A549 (cell line): ENCODE data around the gene ULK4. TPM values are rescaled to one million over a fixed set of nuclear protein-coding genes. Genes with fewer than 3 reads are reported as not detected.

ENCODE experiments used
- ATAC-seq, 2 experiments: fragments of 200-7000 bp in 1 of 2; fragments of >200 bp in 1 of 2; cut with Nextera tagmentation in 1 of 2; cut with Tn5 transposase in 1 of 2; 3 replicates each; pipeline versions ENCODE4 v1.8.0 to v1.9.1; 2018 to 2020; ENCODE audit warnings: mild to moderate bottlenecking in 1 of 2, moderate library complexity in 1 of 2
- CTCF ChIA-PET: fragments of 300-600 bp; sonication (Branson Sonifier 250); formaldehyde crosslinking; extraction: SDS; loops from one replicate; lab custom pipeline; 2021; ENCODE audit warnings: antibody characterized with exemption, inconsistent platforms; lab: Yijun Ruan, JAX
- POLR2A ChIA-PET: fragments of 350-600 bp; formaldehyde crosslinking; extraction: SDS; loops from one replicate; lab custom pipeline; 2021; ENCODE audit warnings: antibody characterized with exemption, inconsistent platforms; lab: Yijun Ruan, JAX
- DNase-seq, 2 experiments: peaks; one replicate each; pipeline versions ENCODE4 v3.0.0 to v3.0.0-alpha.2; 2011 to 2016; ENCODE audit warnings: low read depth in 1 of 2, low spot score in 1 of 2
- FAIRE-seq: peaks from 2 replicates; lab custom pipeline; 2011; peaks lifted over from hg19 to GRCh38; lab: Jason Lieb, UNC
- H3K27ac ChIP-seq, 2 experiments: fragments of >200 bp; sonication (Bioruptor Twin); formaldehyde crosslinking; 3 replicates each; pipeline ENCODE4 v1.5.1; 2016 to 2017
- H3K4me1 ChIP-seq: fragments of >200 bp; sonication (Bioruptor Twin); formaldehyde crosslinking; 3 replicates; pipeline ENCODE4 v1.6.1; 2016
- H3K4me2 ChIP-seq: fragments of >200 bp; sonication (Bioruptor Twin); formaldehyde crosslinking; 3 replicates; pipeline ENCODE4 v1.6.1; 2016
- H3K4me3 ChIP-seq: fragments of >200 bp; sonication (Bioruptor Twin); formaldehyde crosslinking; 3 replicates; pipeline ENCODE4 v1.5.1; 2016
- H3K9me3 ChIP-seq: fragments of >200 bp; sonication (Bioruptor Twin); formaldehyde crosslinking; 3 replicates; pipeline ENCODE4 v1.6.1; 2016
- ATOH8 ChIP-seq: fragments of 250-450 bp; sonication (Bioruptor Pico); IDR thresholded peaks from 2 replicates; pipeline ENCODE4 v1.5.0; 2020; ENCODE audit warnings: low read depth, mild to moderate bottlenecking, moderate library complexity
- BCL3 ChIP-seq: fragments of >200 bp; sonication (Bioruptor Twin); formaldehyde crosslinking; IDR thresholded peaks from 3 replicates; pipeline ENCODE4 v1.6.1; 2016
- CBX2 ChIP-seq: fragments of 200-600 bp; sonication (generic); IDR thresholded peaks from 2 replicates; pipeline ENCODE4 v1.6.1; 2016; ENCODE audit warnings: low read depth, mild to moderate bottlenecking, borderline replicate concordance
- CTCF ChIP-seq: fragments of >200 bp; sonication (Bioruptor Twin); formaldehyde crosslinking; IDR thresholded peaks from 3 replicates; pipeline ENCODE4 v1.5.1; 2016
- E2F6 ChIP-seq: IDR thresholded peaks from 2 replicates; pipeline ENCODE4 v1.6.1; 2012; ENCODE audit warnings: low read depth, borderline replicate concordance
- EHF ChIP-seq: fragments of 250-450 bp; sonication (Bioruptor Pico); IDR thresholded peaks from 2 replicates; pipeline ENCODE4 v1.5.0; 2020; ENCODE audit warnings: mild to moderate bottlenecking
- ELK1 ChIP-seq: fragments of 150-350 bp; IDR thresholded peaks from 2 replicates; pipeline ENCODE4 v1.6.1; 2014; ENCODE audit warnings: low read depth, mild to moderate bottlenecking, low read length
- FOSB ChIP-seq: fragments of 250-450 bp; sonication (Bioruptor Pico); IDR thresholded peaks from 2 replicates; pipeline ENCODE4 v1.5.0; 2020; ENCODE audit warnings: mild to moderate bottlenecking, moderate library complexity
- FOXS1 ChIP-seq: fragments of 250-450 bp; sonication (Bioruptor Pico); IDR thresholded peaks from 2 replicates; pipeline ENCODE4 v1.5.0; 2020; ENCODE audit warnings: mild to moderate bottlenecking, moderate library complexity
- GATA3 ChIP-seq: IDR thresholded peaks from 2 replicates; pipeline ENCODE4 v1.6.1; 2012; ENCODE audit warnings: borderline replicate concordance
- HDAC2 ChIP-seq: fragments of 200-600 bp; sonication (generic); IDR thresholded peaks from 2 replicates; pipeline ENCODE4 v1.6.1; 2016
- HOXA7 ChIP-seq: fragments of 250-450 bp; sonication (Bioruptor Pico); IDR thresholded peaks from 2 replicates; pipeline ENCODE4 v1.5.0; 2020; ENCODE audit warnings: mild to moderate bottlenecking, moderate library complexity
- JUN ChIP-seq, 2 experiments: fragments of >200 bp; sonication (Bioruptor Twin); formaldehyde crosslinking; IDR thresholded peaks; 2 replicates in 1 of 2; 3 replicates in 1 of 2; pipeline ENCODE4 v1.6.1; 2016 to 2017
- JUNB ChIP-seq: fragments of >200 bp; sonication (Bioruptor Twin); formaldehyde crosslinking; IDR thresholded peaks from 2 replicates; pipeline ENCODE4 v1.6.1; 2016
- KDM5A ChIP-seq: fragments of 200-600 bp; sonication (generic); IDR thresholded peaks from 2 replicates; pipeline ENCODE4 v1.6.1; 2016; ENCODE audit warnings: antibody characterized with exemption, mild to moderate bottlenecking
- NPAS2 ChIP-seq: fragments of 250-450 bp; sonication (Bioruptor Pico); IDR thresholded peaks from 2 replicates; pipeline ENCODE4 v1.8.0; 2022; ENCODE audit warnings: mild to moderate bottlenecking, moderate library complexity, borderline replicate concordance
- NR3C1 ChIP-seq: fragments of >200 bp; sonication (Bioruptor Twin); formaldehyde crosslinking; IDR thresholded peaks from 3 replicates; pipeline ENCODE4 v1.6.1; 2017
- PBX3 ChIP-seq: IDR thresholded peaks from 2 replicates; pipeline ENCODE4 v1.6.1; 2012
- PHF8 ChIP-seq: fragments of 200-600 bp; sonication (generic); IDR thresholded peaks from 2 replicates; pipeline ENCODE4 v1.6.1; 2016; ENCODE audit warnings: low read depth, mild to moderate bottlenecking, antibody characterized with exemption, moderate library complexity, borderline replicate concordance
- POLR2A ChIP-seq: IDR thresholded peaks from 2 replicates; pipeline ENCODE4 v1.6.1; 2012; ENCODE audit warnings: mild to moderate bottlenecking, low read length
- RARB ChIP-seq: fragments of 250-450 bp; sonication (Bioruptor Pico); IDR thresholded peaks from 2 replicates; pipeline ENCODE4 v1.8.0; 2021; ENCODE audit warnings: mild to moderate bottlenecking, moderate library complexity
- RCOR1 ChIP-seq: fragments of 150-350 bp; IDR thresholded peaks from 2 replicates; pipeline ENCODE4 v1.6.1; 2014; ENCODE audit warnings: antibody characterized with exemption, low read length, low read depth
- REST ChIP-seq: fragments of 200-600 bp; sonication (generic); IDR thresholded peaks from 2 replicates; pipeline ENCODE4 v1.6.1; 2016; ENCODE audit warnings: antibody characterized with exemption, mild to moderate bottlenecking, moderate library complexity
- RFX5 ChIP-seq: fragments of 450-650 bp; IDR thresholded peaks from 2 replicates; pipeline ENCODE4 v1.7.1; 2014; ENCODE audit warnings: antibody characterized with exemption, mild to moderate bottlenecking, moderate library complexity
- TFCP2L1 ChIP-seq: fragments of 250-450 bp; sonication (Bioruptor Pico); IDR thresholded peaks from 2 replicates; pipeline ENCODE4 v1.5.0; 2021; ENCODE audit warnings: mild to moderate bottlenecking
- USF2 ChIP-seq: fragments of 450-650 bp; IDR thresholded peaks from 2 replicates; pipeline ENCODE4 v1.6.1; 2014; ENCODE audit warnings: antibody characterized with exemption
- ZSCAN20 ChIP-seq: fragments of 250-450 bp; sonication (Bioruptor Pico); IDR thresholded peaks from 2 replicates; pipeline ENCODE4 v1.8.0; 2022; ENCODE audit warnings: mild to moderate bottlenecking, moderate library complexity
- WGBS: methylation state at CpG from one replicate; pipeline ENCODE4 v1.1.6; 2017; ENCODE audit errors: missing lambda C conversion rate; 5-methylcytosine and 5-hydroxymethylcytosine counted together
- polyA plus RNA-seq, 4 experiments: library from polyadenylated mRNA; depleted of rRNA in 3 of 4; stranded (reverse); fragments of >200 nt; fragmentation: RNase III in 1 of 4; extraction: RNeasy Plus Mini Kit Qiagen cat#74134 plus additional on column Dnase treatment in 1 of 4; gene quantifications; 2 replicates in 3 of 4; 3 replicates in 1 of 4; pipeline ENCODE4 v1.2.3, GENCODE V29; 2011 to 2017

ULK4 gene
- polyA plus RNA-seq, 2 of the 4 experiments (the other 2 are of a cell fraction): 4.9 to 7.7 TPM

GRCh38 chr3:41991437-41991836 is 29.5 kb upstream of the ULK4 start:
- 38% methylated on average over 3 of the region's 3 CpGs for WGBS
- Histone ChIP-seq H3K9me3 (no peaks in the 10 kb centered on the region), H3K4me1 (no peaks in the 10 kb centered on the region), H3K4me3 (no peak overlapping the region), H3K27ac (no peak overlapping the region), H3K4me2 (no peak overlapping the region)
- ChIA-PET CTCF (interaction anchor here (1.3 kb wide), 1 partner anchor 108 kb away, joined by 3 read pairs; no protein-coding TSS in a partner anchor), POLR2A (no interaction called here)
- no peak for FAIRE-seq
- no peak for TF ChIP-seq PBX3
- TF ChIP-seq HOXA7 (CRISPR knock-in tag): no peak
- no peak for TF ChIP-seq NR3C1
- no peak for TF ChIP-seq POLR2A
- no peak for TF ChIP-seq JUNB
- no peak for TF ChIP-seq FOXS1 (CRISPR knock-in tag)
- TF ChIP-seq CBX2: no peak
- TF ChIP-seq REST: no peak
- TF ChIP-seq NPAS2 (CRISPR knock-in tag): no peak
- TF ChIP-seq BCL3: no peak
- TF ChIP-seq GATA3: no peak
- no peak for TF ChIP-seq RARB (CRISPR knock-in tag)
- TF ChIP-seq KDM5A: no peak
- no peak for TF ChIP-seq E2F6
- no peak for TF ChIP-seq RFX5
- TF ChIP-seq, all 56 proteins: peak for 0
- ATAC-seq (no peak), DNase-seq (no peak)

GRCh38 chr3:41989518-41989917 is 27.6 kb upstream of the ULK4 start:
- DNase-seq (no peak), FAIRE-seq (no peak), ATAC-seq (no peak)
- no peaks in the 10 kb centered on the region for H3K9me3 ChIP-seq
- CTCF ChIA-PET: no interaction called here
- no peaks in the 10 kb centered on the region for H3K4me1 ChIP-seq
- no peak overlapping the region for H3K4me2 ChIP-seq
- no peak overlapping the region for H3K27ac ChIP-seq
- no peak overlapping the region for H3K4me3 ChIP-seq
- 88% methylated on average over 3 of the region's 3 CpGs for WGBS
- POLR2A ChIA-PET: no interaction called here
- TF ChIP-seq PHF8 (no peak), CTCF (no peak), ATOH8 (no peak), TFCP2L1 (CRISPR knock-in tag) (no peak), ZSCAN20 (CRISPR knock-in tag) (no peak), JUN (IDR thresholded peaks at IDR 0.05) (no peak), E2F6 (no peak), RCOR1 (no peak), FOSB (CRISPR knock-in tag) (no peak), EHF (no peak), ELK1 (no peak), USF2 (no peak), RFX5 (no peak), HDAC2 (no peak)
